Peyer's patch (tissue), 4 donors: Measurements from ENCODE around the gene RRP12.

Source experiments
- POLR2A ChIP-seq, 2 donors: fragments of 450-650 bp; IDR thresholded peaks; one replicate each; pipeline ENCODE4 v1.5.1; 2017; ENCODE audit warnings: antibody characterized with exemption in 2 of 2, mild to moderate bottlenecking in 2 of 2, moderate library complexity in 2 of 2
- TF ChIP-seq, protein P1 (sequence below), 6 experiments: fragments of 450-650 bp in 4 of 6; fragments of 200-600 bp in 2 of 6; sonication (generic) in 1 of 6; IDR thresholded peaks; one replicate each; pipeline ENCODE4 v1.5.1; 2017 to 2019; ENCODE audit warnings: antibody characterized with exemption in 6 of 6, mild to moderate bottlenecking in 3 of 6, moderate library complexity in 1 of 6

DNA sequence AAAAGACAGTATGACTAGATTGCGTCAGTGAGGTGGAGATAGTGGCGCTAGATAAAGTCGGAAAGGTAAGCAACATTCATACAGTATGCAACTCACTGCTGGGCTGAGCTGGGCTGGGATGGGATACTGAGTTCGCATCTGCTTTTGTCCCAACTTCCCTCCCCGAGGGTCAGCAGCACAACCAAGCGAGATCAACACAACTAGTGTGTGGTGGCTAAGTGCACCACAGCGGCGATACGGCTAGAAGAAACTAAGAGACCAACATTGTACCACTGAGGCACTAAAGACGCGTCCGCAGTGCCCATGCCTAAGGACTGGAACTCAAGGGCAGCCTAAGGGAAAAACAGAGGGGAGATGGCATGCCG, 44.2 kb upstream of the RRP12 start:
- TF ChIP-seq, protein P1, sequence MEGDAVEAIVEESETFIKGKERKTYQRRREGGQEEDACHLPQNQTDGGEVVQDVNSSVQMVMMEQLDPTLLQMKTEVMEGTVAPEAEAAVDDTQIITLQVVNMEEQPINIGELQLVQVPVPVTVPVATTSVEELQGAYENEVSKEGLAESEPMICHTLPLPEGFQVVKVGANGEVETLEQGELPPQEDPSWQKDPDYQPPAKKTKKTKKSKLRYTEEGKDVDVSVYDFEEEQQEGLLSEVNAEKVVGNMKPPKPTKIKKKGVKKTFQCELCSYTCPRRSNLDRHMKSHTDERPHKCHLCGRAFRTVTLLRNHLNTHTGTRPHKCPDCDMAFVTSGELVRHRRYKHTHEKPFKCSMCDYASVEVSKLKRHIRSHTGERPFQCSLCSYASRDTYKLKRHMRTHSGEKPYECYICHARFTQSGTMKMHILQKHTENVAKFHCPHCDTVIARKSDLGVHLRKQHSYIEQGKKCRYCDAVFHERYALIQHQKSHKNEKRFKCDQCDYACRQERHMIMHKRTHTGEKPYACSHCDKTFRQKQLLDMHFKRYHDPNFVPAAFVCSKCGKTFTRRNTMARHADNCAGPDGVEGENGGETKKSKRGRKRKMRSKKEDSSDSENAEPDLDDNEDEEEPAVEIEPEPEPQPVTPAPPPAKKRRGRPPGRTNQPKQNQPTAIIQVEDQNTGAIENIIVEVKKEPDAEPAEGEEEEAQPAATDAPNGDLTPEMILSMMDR (IDR thresholded peaks at IDR 0.05): no peak
- no peak for TF ChIP-seq POLR2A (IDR thresholded peaks at IDR 0.05)
